ENCODE results near the gene TCHP. TPM values are rescaled to one million over a fixed set of nuclear protein-coding genes. Genes with fewer than 3 reads are reported as not detected.

TCHP gene
- total RNA-seq, 1 donor, result 8.7 TPM

DNA sequence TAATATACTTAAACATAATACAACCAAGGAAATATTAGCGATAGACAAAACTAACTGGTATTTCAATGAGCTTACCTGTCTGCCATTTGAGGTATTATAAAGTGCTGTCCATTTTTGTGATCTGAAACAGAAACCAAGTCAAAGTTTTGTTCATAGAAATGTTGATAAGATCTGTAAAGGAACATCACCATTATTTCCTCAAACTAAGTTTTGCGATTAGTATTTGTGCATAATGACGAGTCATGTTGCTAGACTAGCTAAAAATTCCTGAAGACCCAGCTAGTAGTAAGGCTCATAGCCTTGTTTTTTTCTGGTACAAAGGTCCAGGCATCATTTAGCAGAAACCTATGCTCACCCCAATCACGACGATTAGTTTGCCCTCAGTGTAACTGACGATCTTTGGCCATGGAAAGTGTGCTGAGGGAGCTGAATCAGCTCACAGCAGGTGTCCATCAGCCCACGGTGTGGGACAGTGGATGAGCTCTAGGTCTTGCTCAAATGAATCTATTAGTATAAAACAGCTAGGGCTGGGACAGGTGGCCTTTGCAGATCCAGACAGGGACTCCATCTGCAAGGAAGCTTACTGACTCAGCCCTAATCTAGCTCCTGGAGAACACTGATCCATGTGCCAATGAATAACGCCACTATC lies 67.4 kb downstream of the TCHP start:
- H3K27ac ChIP-seq (ENCODE audit: low read depth, low read length), result no peak overlapping the region
- TF ChIP-seq, protein P1, sequence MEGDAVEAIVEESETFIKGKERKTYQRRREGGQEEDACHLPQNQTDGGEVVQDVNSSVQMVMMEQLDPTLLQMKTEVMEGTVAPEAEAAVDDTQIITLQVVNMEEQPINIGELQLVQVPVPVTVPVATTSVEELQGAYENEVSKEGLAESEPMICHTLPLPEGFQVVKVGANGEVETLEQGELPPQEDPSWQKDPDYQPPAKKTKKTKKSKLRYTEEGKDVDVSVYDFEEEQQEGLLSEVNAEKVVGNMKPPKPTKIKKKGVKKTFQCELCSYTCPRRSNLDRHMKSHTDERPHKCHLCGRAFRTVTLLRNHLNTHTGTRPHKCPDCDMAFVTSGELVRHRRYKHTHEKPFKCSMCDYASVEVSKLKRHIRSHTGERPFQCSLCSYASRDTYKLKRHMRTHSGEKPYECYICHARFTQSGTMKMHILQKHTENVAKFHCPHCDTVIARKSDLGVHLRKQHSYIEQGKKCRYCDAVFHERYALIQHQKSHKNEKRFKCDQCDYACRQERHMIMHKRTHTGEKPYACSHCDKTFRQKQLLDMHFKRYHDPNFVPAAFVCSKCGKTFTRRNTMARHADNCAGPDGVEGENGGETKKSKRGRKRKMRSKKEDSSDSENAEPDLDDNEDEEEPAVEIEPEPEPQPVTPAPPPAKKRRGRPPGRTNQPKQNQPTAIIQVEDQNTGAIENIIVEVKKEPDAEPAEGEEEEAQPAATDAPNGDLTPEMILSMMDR (IDR thresholded peaks at IDR 0.05; ENCODE audit: extremely low read depth, low read depth, low read length), result no peak
- H3K27me3 ChIP-seq (ENCODE audit: insufficient read depth, low read length), result no peaks in the 10 kb centered on the region
- peak; percentile 14 for DNase-seq (ENCODE audit: insufficient read length, low spot score, missing footprints)
- no peak overlapping the region for H2AFZ ChIP-seq (ENCODE audit: low read length)
- H3K4me1 ChIP-seq (ENCODE audit: insufficient read depth, low read length), result peaks cover 14% of the 10 kb centered on the region
- no peak overlapping the region for H3K4me2 ChIP-seq (ENCODE audit: insufficient read depth, low read length)
- no peak overlapping the region for H3K4me3 ChIP-seq (ENCODE audit: insufficient read depth, low read length)
- no peaks in the 10 kb centered on the region for H3K9me3 ChIP-seq (ENCODE audit: low read depth, low read length)
- no peaks in the 10 kb centered on the region for H4K20me1 ChIP-seq (ENCODE audit: insufficient read depth, low read length)
- H3K36me3 ChIP-seq (ENCODE audit: insufficient read depth, low read length), result peaks cover 49% of the 10 kb centered on the region
- H3K79me2 ChIP-seq (ENCODE audit: insufficient read depth, low read length), result no peaks in the 10 kb centered on the region

Small RNA genes lying within 50 kb of the gene (small RNA-seq; reads per million reads assigned to genes)
- not detected for gene RN7SL441P

Other genes starting within 250 kb of the TCHP start
- 0.29 and 0.36 TPM in 2 replicates for gene FAM222A, start 186.4 kb upstream of the TCHP start, total RNA-seq
- 3.2 and 5.8 TPM in 2 replicates for gene TRPV4, start 66.9 kb upstream of the TCHP start, total RNA-seq
- gene GLTP, start 19.7 kb upstream of the TCHP start, total RNA-seq, result 50.3 and 50.7 TPM in 2 replicates
- gene GIT2, start 96.1 kb downstream of the TCHP start, total RNA-seq, result 43.4 and 45.4 TPM in 2 replicates
- gene ANKRD13A, start 99.2 kb downstream of the TCHP start, total RNA-seq, result 94.1 and 113 TPM in 2 replicates
- 7.6 and 9.4 TPM in 2 replicates for gene C12orf76, start 148.2 kb downstream of the TCHP start, total RNA-seq
- gene IFT81, start 224.1 kb downstream of the TCHP start, total RNA-seq, result 18.5 and 20.6 TPM in 2 replicates

All from osteoblast (primary cell).